GM12878 (cell line): ENCODE measurements around the gene VDR. TPM values are rescaled to one million over a fixed set of nuclear protein-coding genes. Genes with fewer than 3 reads are reported as not detected.

Experiments
- ATF7 ChIP-seq: fragments of 450-650 bp; IDR thresholded peaks from 2 replicates; pipeline ENCODE4 v1.6.1; 2016; ENCODE audit warnings: low read depth, mild to moderate bottlenecking
- ETV6 ChIP-seq, 2 experiments: fragments of 450-650 bp in 1 of 2; IDR thresholded peaks in 1 of 2; conservative IDR thresholded peaks in 1 of 2; 2 replicates each; pipeline ENCODE4 v1.6.1; 2014; ENCODE audit warnings: antibody characterized with exemption in 1 of 2, borderline replicate concordance in 1 of 2, low read depth in 1 of 2, mild to moderate bottlenecking in 1 of 2, moderate library complexity in 1 of 2
- FOXK2 ChIP-seq: fragments of 450-650 bp; IDR thresholded peaks from 2 replicates; pipeline ENCODE4 v1.6.1; 2017; ENCODE audit warnings: mild to moderate bottlenecking, moderate library complexity
- HCFC1 ChIP-seq: fragments of 150-350 bp; IDR thresholded peaks from 2 replicates; pipeline ENCODE4 v1.6.1; 2014; ENCODE audit warnings: low read length
- IKZF2 ChIP-seq, 2 experiments: fragments of 450-650 bp; IDR thresholded peaks; 2 replicates each; pipeline ENCODE4 v1.6.1; 2017; ENCODE audit warnings: mild to moderate bottlenecking in 2 of 2, moderate library complexity in 2 of 2
- JUND ChIP-seq: IDR thresholded peaks from 2 replicates; pipeline ENCODE4 v1.6.1; 2012; ENCODE audit warnings: low read depth, mild to moderate bottlenecking, low read length, improper control_type of control experiment, moderate library complexity
- KAT2A ChIP-seq: conservative IDR thresholded peaks from 2 replicates; pipeline ENCODE4 v1.6.1; 2011; ENCODE audit warnings: low read depth, low read length; ENCODE audit not compliant: control insufficient read depth
- MEF2A ChIP-seq: IDR thresholded peaks from 2 replicates; pipeline ENCODE4 v1.6.1; 2011; ENCODE audit warnings: low read depth, mild to moderate bottlenecking, low read length, moderate library complexity; ENCODE audit not compliant: insufficient read depth
- MEF2B ChIP-seq: fragments of 450-650 bp; IDR thresholded peaks from 2 replicates; pipeline ENCODE4 v1.6.1; 2018; ENCODE audit warnings: mild to moderate bottlenecking, moderate library complexity; ENCODE audit not compliant: partially characterized antibody, poor library complexity, severe bottlenecking
- MTA3 ChIP-seq: IDR thresholded peaks from 2 replicates; pipeline ENCODE4 v1.6.1; 2012; ENCODE audit warnings: low read length, inconsistent platforms, borderline replicate concordance
- MYC ChIP-seq: IDR thresholded peaks from 2 replicates; pipeline ENCODE4 v1.6.1; 2011; ENCODE audit warnings: mild to moderate bottlenecking, low read length, moderate library complexity, inconsistent platforms; ENCODE audit not compliant: insufficient read depth, insufficient replicate concordance, insufficient read length, severe bottlenecking
- NR2F1 ChIP-seq: fragments of 450-650 bp; conservative IDR thresholded peaks from 2 replicates; pipeline ENCODE4 v1.6.1; 2017; ENCODE audit warnings: mild to moderate bottlenecking
- PAX8 ChIP-seq: fragments of 450-650 bp; IDR thresholded peaks from 2 replicates; pipeline ENCODE4 v1.6.1; 2017; ENCODE audit warnings: mild to moderate bottlenecking, moderate library complexity
- PKNOX1 ChIP-seq: fragments of 450-650 bp; IDR thresholded peaks from 2 replicates; pipeline ENCODE4 v1.6.1; 2016; ENCODE audit warnings: mild to moderate bottlenecking
- POLR2AphosphoS5 ChIP-seq: IDR thresholded peaks from 2 replicates; pipeline ENCODE4 v1.6.1; 2011; ENCODE audit warnings: mild to moderate bottlenecking, low read length, inconsistent platforms
- RB1 ChIP-seq: fragments of 450-650 bp; formaldehyde crosslinking; IDR thresholded peaks from 2 replicates; pipeline ENCODE4 v1.6.1; 2017; ENCODE audit warnings: mild to moderate bottlenecking, borderline replicate concordance
- RBBP5 ChIP-seq: fragments of 200-600 bp; sonication (generic); conservative IDR thresholded peaks from 2 replicates; pipeline ENCODE4 v1.6.1; 2016
- RCOR1 ChIP-seq: conservative IDR thresholded peaks from 2 replicates; pipeline ENCODE4 v1.6.1; 2012; ENCODE audit warnings: low read depth, low read length, improper control_type of control experiment
- SIX5 ChIP-seq: IDR thresholded peaks from 2 replicates; pipeline ENCODE4 v1.6.1; 2011; ENCODE audit warnings: mild to moderate bottlenecking, low read depth, low read length, moderate library complexity; ENCODE audit not compliant: severe bottlenecking
- SMAD1 ChIP-seq: fragments of 450-650 bp; IDR thresholded peaks from 2 replicates; pipeline ENCODE4 v1.6.1; 2018; ENCODE audit warnings: mild to moderate bottlenecking, low read depth; ENCODE audit not compliant: partially characterized antibody
- TAF1 ChIP-seq: IDR thresholded peaks from 2 replicates; pipeline ENCODE4 v1.6.1; 2011; ENCODE audit warnings: mild to moderate bottlenecking, low read depth, low read length, borderline replicate concordance
- TARDBP ChIP-seq: IDR thresholded peaks from 2 replicates; pipeline ENCODE4 v1.6.1; 2016; ENCODE audit warnings: borderline replicate concordance
- YBX1 ChIP-seq: fragments of 450-650 bp; IDR thresholded peaks from 2 replicates; pipeline ENCODE4 v1.6.1; 2016; ENCODE audit warnings: antibody characterized with exemption
- polyA plus RNA-seq, 11 experiments: library from polyadenylated mRNA; depleted of rRNA in 4 of 11; unstranded in 6 of 11; stranded (reverse) in 5 of 11; fragments of >200 nt; fragmentation: Nextera tagmentation in 4 of 11; fragmentation: Illumina TruSeq in 1 of 11; extraction: Ambion mirVana in 4 of 11; extraction: Trizol in 1 of 11; gene quantifications; 1 replicate in 1 of 11; 2 replicates in 10 of 11; pipeline versions ENCODE4 v1.2.1 to v1.2.3, GENCODE V29; 2011 to 2016; ENCODE audit warnings: inconsistent platforms in 2 of 11, missing spikeins in 2 of 11, low read depth in 1 of 11
- total RNA-seq, 4 experiments: library from RNA; depleted of rRNA in 3 of 4; stranded (reverse); fragments of >200 nt in 3 of 4; fragmentation: Illumina TruSeq in 1 of 4; extraction: Trizol in 1 of 4; gene quantifications; 2 replicates each; pipeline versions ENCODE4 v1.2.1 to v1.2.3, GENCODE V29; 2013 to 2021
- TF ChIP-seq, protein P1 (sequence below): fragments of 150-350 bp; IDR thresholded peaks from 2 replicates; pipeline ENCODE4 v1.6.1; 2014; ENCODE audit warnings: mild to moderate bottlenecking, low read depth, low read length
- TF ChIP-seq, protein P2 (sequence below): IDR thresholded peaks from 2 replicates; pipeline ENCODE4 v1.6.1; 2012; ENCODE audit warnings: improper control_type of control experiment, low read depth, low read length; ENCODE audit not compliant: insufficient replicate concordance

Gene VDR
- total and polyA plus RNA-seq, 10 of the 15 experiments (the other 5 are each of a cell fraction or from before 2014, with no cell fraction given), result 0.27 to 7.9 (median 3.0) TPM

GRCh38 chr12:47885012-47885501, 19.7 kb downstream of the VDR start (continued):
- TF ChIP-seq, protein P1, sequence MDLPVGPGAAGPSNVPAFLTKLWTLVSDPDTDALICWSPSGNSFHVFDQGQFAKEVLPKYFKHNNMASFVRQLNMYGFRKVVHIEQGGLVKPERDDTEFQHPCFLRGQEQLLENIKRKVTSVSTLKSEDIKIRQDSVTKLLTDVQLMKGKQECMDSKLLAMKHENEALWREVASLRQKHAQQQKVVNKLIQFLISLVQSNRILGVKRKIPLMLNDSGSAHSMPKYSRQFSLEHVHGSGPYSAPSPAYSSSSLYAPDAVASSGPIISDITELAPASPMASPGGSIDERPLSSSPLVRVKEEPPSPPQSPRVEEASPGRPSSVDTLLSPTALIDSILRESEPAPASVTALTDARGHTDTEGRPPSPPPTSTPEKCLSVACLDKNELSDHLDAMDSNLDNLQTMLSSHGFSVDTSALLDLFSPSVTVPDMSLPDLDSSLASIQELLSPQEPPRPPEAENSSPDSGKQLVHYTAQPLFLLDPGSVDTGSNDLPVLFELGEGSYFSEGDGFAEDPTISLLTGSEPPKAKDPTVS, result no peak
- TF ChIP-seq ATF7 (peak; percentile 57; the same call in 1 of the 2 replicates), ETV6 (conservative IDR thresholded peaks at IDR 0.05 in 1 of 2, IDR thresholded peaks at IDR 0.05 in 1 of 2; ENCODE audit: borderline replicate concordance in 1 of 2, low read depth in 1 of 2) (peak in 1 of 2 experiments; percentile 2; a peak in 1 of 4 replicates), PAX8 (no peak), NR2F1 (peak; percentile 100), MEF2A (peak; percentile 77), TARDBP (no peak), IKZF2 (IDR thresholded peaks at IDR 0.05) (peak; percentile 60 to 83; a peak in 3 of 4 replicates), RB1 (0 out of 2 replicates have a peak, but pooled peaks have one; percentile 26), MYC (no peak), YBX1 (no peak), RBBP5 (no peak), HCFC1 (no peak), PKNOX1 (peak; percentile 64; the same call in 1 of the 2 replicates), POLR2AphosphoS5 (no peak), MEF2B (peak; percentile 52), FOXK2 (no peak), KAT2A (no peak), MTA3 (peak; percentile 82; the same call in 1 of the 2 replicates), JUND (peak; percentile 35; the same call in 1 of the 2 replicates), TAF1 (no peak), SMAD1 (no peak), RCOR1 (0 out of 2 replicates have a peak, but pooled peaks have one; percentile 19), SIX5 (no peak)
- TF ChIP-seq, protein P2, sequence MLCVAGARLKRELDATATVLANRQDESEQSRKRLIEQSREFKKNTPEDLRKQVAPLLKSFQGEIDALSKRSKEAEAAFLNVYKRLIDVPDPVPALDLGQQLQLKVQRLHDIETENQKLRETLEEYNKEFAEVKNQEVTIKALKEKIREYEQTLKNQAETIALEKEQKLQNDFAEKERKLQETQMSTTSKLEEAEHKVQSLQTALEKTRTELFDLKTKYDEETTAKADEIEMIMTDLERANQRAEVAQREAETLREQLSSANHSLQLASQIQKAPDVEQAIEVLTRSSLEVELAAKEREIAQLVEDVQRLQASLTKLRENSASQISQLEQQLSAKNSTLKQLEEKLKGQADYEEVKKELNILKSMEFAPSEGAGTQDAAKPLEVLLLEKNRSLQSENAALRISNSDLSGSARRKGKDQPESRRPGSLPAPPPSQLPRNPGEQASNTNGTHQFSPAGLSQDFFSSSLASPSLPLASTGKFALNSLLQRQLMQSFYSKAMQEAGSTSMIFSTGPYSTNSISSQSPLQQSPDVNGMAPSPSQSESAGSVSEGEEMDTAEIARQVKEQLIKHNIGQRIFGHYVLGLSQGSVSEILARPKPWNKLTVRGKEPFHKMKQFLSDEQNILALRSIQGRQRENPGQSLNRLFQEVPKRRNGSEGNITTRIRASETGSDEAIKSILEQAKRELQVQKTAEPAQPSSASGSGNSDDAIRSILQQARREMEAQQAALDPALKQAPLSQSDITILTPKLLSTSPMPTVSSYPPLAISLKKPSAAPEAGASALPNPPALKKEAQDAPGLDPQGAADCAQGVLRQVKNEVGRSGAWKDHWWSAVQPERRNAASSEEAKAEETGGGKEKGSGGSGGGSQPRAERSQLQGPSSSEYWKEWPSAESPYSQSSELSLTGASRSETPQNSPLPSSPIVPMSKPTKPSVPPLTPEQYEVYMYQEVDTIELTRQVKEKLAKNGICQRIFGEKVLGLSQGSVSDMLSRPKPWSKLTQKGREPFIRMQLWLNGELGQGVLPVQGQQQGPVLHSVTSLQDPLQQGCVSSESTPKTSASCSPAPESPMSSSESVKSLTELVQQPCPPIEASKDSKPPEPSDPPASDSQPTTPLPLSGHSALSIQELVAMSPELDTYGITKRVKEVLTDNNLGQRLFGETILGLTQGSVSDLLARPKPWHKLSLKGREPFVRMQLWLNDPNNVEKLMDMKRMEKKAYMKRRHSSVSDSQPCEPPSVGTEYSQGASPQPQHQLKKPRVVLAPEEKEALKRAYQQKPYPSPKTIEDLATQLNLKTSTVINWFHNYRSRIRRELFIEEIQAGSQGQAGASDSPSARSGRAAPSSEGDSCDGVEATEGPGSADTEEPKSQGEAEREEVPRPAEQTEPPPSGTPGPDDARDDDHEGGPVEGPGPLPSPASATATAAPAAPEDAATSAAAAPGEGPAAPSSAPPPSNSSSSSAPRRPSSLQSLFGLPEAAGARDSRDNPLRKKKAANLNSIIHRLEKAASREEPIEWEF, result no peak
